HCT116 (cell line): ENCODE results near the gene IQCH. TPM values are rescaled to one million over a fixed set of nuclear protein-coding genes. Genes with fewer than 3 reads are reported as not detected.

Experiments used
- ATAC-seq: fragments of 200-7000 bp; cut with Tn5 transposase; 2 replicates; pipeline ENCODE4 v1.9.1; 2020; ENCODE audit warnings: mild to moderate bottlenecking, moderate library complexity
- BruUV-seq: library from RNA; stranded (reverse); fragments of 400-500 nt; replicated peaks from 2 replicates; lab custom pipeline; 2021; lab: Mats Ljungman, UMichigan
- CTCF ChIA-PET: fragments of 300-600 bp; sonication (Branson Sonifier 250); formaldehyde crosslinking; loops from one replicate; lab custom pipeline; 2021; ENCODE audit warnings: antibody characterized with exemption; lab: Charles Lee
- POLR2A ChIA-PET: fragments of 300-600, 350-600 bp; sonication (Branson Sonifier 250); formaldehyde crosslinking; loops from one replicate; lab custom pipeline; 2021; ENCODE audit warnings: antibody characterized with exemption; lab: Charles Lee
- RAD21 ChIA-PET, 2 experiments: fragments of 300-600 bp; sonication (Branson Sonifier 250); formaldehyde crosslinking; loops; one replicate each; lab custom pipeline; 2023; ENCODE audit warnings: low total read pairs in 2 of 2; ENCODE audit not compliant: uncharacterized antibody in 2 of 2, unreplicated experiment in 2 of 2, low non-redundant PET in 1 of 2; lab: Charles Lee
- DNase-seq: peaks from one replicate; pipeline ENCODE4 v3.0.0-alpha.2; 2010; ENCODE audit warnings: low read depth, low spot score
- H2AFZ ChIP-seq: fragments of 200-600 bp; shearing (Covaris generic), sonication (generic); 2 replicates; pipeline ENCODE4 v1.6.1; 2017; ENCODE audit warnings: low read depth, mixed run types, mixed read lengths, antibody characterized with exemption, low read length; ENCODE audit not compliant: poor library complexity, severe bottlenecking
- H3K27ac ChIP-seq: 2 replicates; pipeline ENCODE4 v1.5.1; 2012; ENCODE audit warnings: low read depth, low read length
- H3K27me3 ChIP-seq: fragments of 200-600 bp; sonication (generic); 2 replicates; pipeline ENCODE4 v1.6.1; 2016; ENCODE audit warnings: mixed run types, low read length, mixed read lengths; ENCODE audit not compliant: insufficient read depth
- H3K36me3 ChIP-seq, 2 experiments: fragments of 200-500 bp in 1 of 2; fragments of 200-600 bp in 1 of 2; sonication (Bioruptor generic) in 1 of 2; sonication (generic) in 1 of 2; 2 replicates each; pipeline versions ENCODE4 v1.5.1 to v1.6.1; 2014 to 2016; ENCODE audit warnings: low read length in 2 of 2, inconsistent platforms in 1 of 2, mixed read lengths in 1 of 2, mixed run types in 1 of 2; ENCODE audit not compliant: insufficient read depth in 2 of 2, control insufficient read depth in 1 of 2
- H3K4me1 ChIP-seq, 2 experiments: fragments of 200-600 bp in 1 of 2; sonication (generic) in 1 of 2; 2 replicates each; pipeline versions ENCODE4 v1.5.1 to v1.6.1; 2012 to 2017; ENCODE audit warnings: low read length in 2 of 2, inconsistent platforms in 1 of 2, mild to moderate bottlenecking in 1 of 2, mixed read lengths in 1 of 2, mixed run types in 1 of 2, moderate library complexity in 1 of 2; ENCODE audit not compliant: insufficient read depth in 2 of 2, control insufficient read depth in 1 of 2
- H3K4me2 ChIP-seq: fragments of 200-600 bp; sonication (generic); 2 replicates; pipeline ENCODE4 v1.6.1; 2017; ENCODE audit warnings: mixed run types, low read length, mixed read lengths
- H3K4me3 ChIP-seq, 2 experiments: fragments of 200-600 bp in 1 of 2; sonication (generic) in 1 of 2; replicated peaks in 1 of 2; 2 replicates each; pipeline ENCODE4 v1.5.1; 2011 to 2016; ENCODE audit warnings: low read length in 2 of 2, control low read depth in 1 of 2, low read depth in 1 of 2, mild to moderate bottlenecking in 1 of 2, mixed read lengths in 1 of 2, mixed run types in 1 of 2
- H3K79me2 ChIP-seq: fragments of 200-600 bp; sonication (generic); 2 replicates; pipeline ENCODE4 v1.6.1; 2017; ENCODE audit warnings: mild to moderate bottlenecking, mixed run types, low read length, moderate library complexity, mixed read lengths; ENCODE audit not compliant: insufficient read depth
- H3K9ac ChIP-seq: fragments of 200-600 bp; sonication (generic); 2 replicates; pipeline ENCODE4 v1.6.1; 2016; ENCODE audit warnings: low read length, mixed read lengths
- H3K9me2 ChIP-seq: fragments of 200-600 bp; sonication (generic), shearing (Covaris generic); 2 replicates; pipeline ENCODE4 v1.6.1; 2017; ENCODE audit warnings: mixed run types, mild to moderate bottlenecking, moderate library complexity; ENCODE audit not compliant: insufficient read depth
- H3K9me3 ChIP-seq, 2 experiments: fragments of 200-500 bp in 1 of 2; fragments of 200-600 bp in 1 of 2; sonication (Bioruptor generic) in 1 of 2; sonication (generic) in 1 of 2; 2 replicates each; pipeline ENCODE4 v1.6.1; 2014 to 2017; ENCODE audit warnings: low read length in 2 of 2, mixed read lengths in 2 of 2, inconsistent platforms in 1 of 2, low read depth in 1 of 2, mild to moderate bottlenecking in 1 of 2, mixed run types in 1 of 2, moderate library complexity in 1 of 2; ENCODE audit not compliant: control insufficient read depth in 1 of 2, insufficient read depth in 1 of 2
- H4K20me1 ChIP-seq: fragments of 200-600 bp; sonication (generic), shearing (Covaris generic); 2 replicates; pipeline ENCODE4 v1.6.1; 2017; ENCODE audit warnings: mixed run types, mild to moderate bottlenecking, moderate library complexity; ENCODE audit not compliant: insufficient read depth
- CBX3 ChIP-seq: IDR thresholded peaks from 2 replicates; pipeline ENCODE4 v1.6.1; 2012; ENCODE audit warnings: low read depth
- CEBPB ChIP-seq: IDR thresholded peaks from 2 replicates; pipeline ENCODE4 v1.6.1; 2012; ENCODE audit warnings: low read depth
- EGR1 ChIP-seq: IDR thresholded peaks from 2 replicates; pipeline ENCODE4 v1.6.1; 2012; ENCODE audit warnings: low read depth
- ELF1 ChIP-seq: IDR thresholded peaks from 2 replicates; pipeline ENCODE4 v1.6.1; 2012; ENCODE audit warnings: low read depth, borderline replicate concordance
- EZH2 ChIP-seq: fragments of 200-600 bp; sonication (generic); IDR thresholded peaks from 2 replicates; pipeline ENCODE4 v1.6.1; 2017; ENCODE audit warnings: antibody characterized with exemption, mixed run types
- FOSL1 ChIP-seq: IDR thresholded peaks from 2 replicates; pipeline ENCODE4 v1.6.1; 2012; ENCODE audit warnings: low read depth
- JUND ChIP-seq: IDR thresholded peaks from 2 replicates; pipeline ENCODE4 v1.6.1; 2012
- MAX ChIP-seq: IDR thresholded peaks from 2 replicates; pipeline ENCODE4 v1.6.1; 2012
- SIN3A ChIP-seq: IDR thresholded peaks from 2 replicates; pipeline ENCODE4 v1.6.1; 2012; ENCODE audit warnings: low read depth
- SP1 ChIP-seq: IDR thresholded peaks from 2 replicates; pipeline ENCODE4 v1.6.1; 2012; ENCODE audit warnings: low read depth
- SRF ChIP-seq: IDR thresholded peaks from 2 replicates; pipeline ENCODE4 v1.6.1; 2012; ENCODE audit warnings: low read depth
- TCF7L2 ChIP-seq: IDR thresholded peaks from 2 replicates; pipeline ENCODE4 v1.7.0; 2011; ENCODE audit warnings: borderline replicate concordance, inconsistent platforms; ENCODE audit not compliant: insufficient read depth, insufficient read length; ENCODE audit errors: extremely low read depth
- YY1 ChIP-seq: IDR thresholded peaks from 2 replicates; pipeline ENCODE4 v1.6.1; 2011; ENCODE audit warnings: low read length, low read depth, moderate library complexity, mild to moderate bottlenecking; ENCODE audit not compliant: insufficient replicate concordance; ENCODE audit errors: extremely low read depth
- ZFX ChIP-seq: fragments of 450-650 bp; IDR thresholded peaks from 2 replicates; pipeline ENCODE4 v1.6.1; 2017
- intact Hi-C: fragments of 100-400 bp; cut with micrococcal nuclease; formaldehyde crosslinking; loops from 2 replicates; pipeline ENCODE4 v1.10.0; 2022
- total RNA-seq: library from RNA; stranded (reverse); gene quantifications from one replicate; pipeline ENCODE4 v1.2.1, GENCODE V29; 2021; ENCODE audit not compliant: unreplicated experiment
- TF ChIP-seq, protein P1 (sequence below): IDR thresholded peaks from 2 replicates; pipeline ENCODE4 v1.6.1; 2011; ENCODE audit warnings: mild to moderate bottlenecking, low read length, moderate library complexity; ENCODE audit not compliant: insufficient replicate concordance; ENCODE audit errors: extremely low read depth
- TF ChIP-seq, protein P2 (sequence below), 3 experiments: fragments of 200-600 bp in 1 of 3; sonication (generic) in 1 of 3; IDR thresholded peaks in 2 of 3; conservative IDR thresholded peaks in 1 of 3; 2 replicates each; pipeline ENCODE4 v1.5.1; 2012 to 2017; ENCODE audit warnings: low read depth in 2 of 3, low read length in 2 of 3, antibody characterized with exemption in 1 of 3, borderline replicate concordance in 1 of 3, control low read depth in 1 of 3, mild to moderate bottlenecking in 1 of 3, mixed read lengths in 1 of 3, mixed run types in 1 of 3, moderate library complexity in 1 of 3; ENCODE audit not compliant: insufficient read depth in 1 of 3

The IQCH gene
- total RNA-seq, 1 experiment from 2014 or later, result 4.6 TPM

GRCh38 chr15:67543348-67543718 is 288.7 kb downstream of the IQCH start:
- Histone ChIP-seq H3K9ac (peak overlapping the region; percentile 64), H3K4me3 (peak overlapping the region; percentile 65 to 89), H3K9me2 (no peaks in the 10 kb centered on the region), H3K27me3 (no peaks in the 10 kb centered on the region), H3K27ac (peak overlapping the region; percentile 79; the same call in 1 of the 2 replicates), H3K36me3 (no peaks in the 10 kb centered on the region), H3K4me2 (peak overlapping the region; percentile 82), H4K20me1 (no peaks in the 10 kb centered on the region), H3K4me1 (peaks cover 4 to 9% of the 10 kb centered on the region in 2 experiments; a peak in 3 of 4 replicates), H2AFZ (no peak overlapping the region), H3K9me3 (no peaks in the 10 kb centered on the region)
- intact Hi-C loops, result no loop called here
- ChIA-PET CTCF (no interaction called here), RAD21 (no interaction called here), POLR2A (no interaction called here)
- ATAC-seq (peak; percentile 3; the same call in 1 of the 2 replicates), DNase-seq (no peak)
- TSS peak; percentile 37 for BruUV-seq
- no peak for TF ChIP-seq CEBPB
- TF ChIP-seq, protein P1, sequence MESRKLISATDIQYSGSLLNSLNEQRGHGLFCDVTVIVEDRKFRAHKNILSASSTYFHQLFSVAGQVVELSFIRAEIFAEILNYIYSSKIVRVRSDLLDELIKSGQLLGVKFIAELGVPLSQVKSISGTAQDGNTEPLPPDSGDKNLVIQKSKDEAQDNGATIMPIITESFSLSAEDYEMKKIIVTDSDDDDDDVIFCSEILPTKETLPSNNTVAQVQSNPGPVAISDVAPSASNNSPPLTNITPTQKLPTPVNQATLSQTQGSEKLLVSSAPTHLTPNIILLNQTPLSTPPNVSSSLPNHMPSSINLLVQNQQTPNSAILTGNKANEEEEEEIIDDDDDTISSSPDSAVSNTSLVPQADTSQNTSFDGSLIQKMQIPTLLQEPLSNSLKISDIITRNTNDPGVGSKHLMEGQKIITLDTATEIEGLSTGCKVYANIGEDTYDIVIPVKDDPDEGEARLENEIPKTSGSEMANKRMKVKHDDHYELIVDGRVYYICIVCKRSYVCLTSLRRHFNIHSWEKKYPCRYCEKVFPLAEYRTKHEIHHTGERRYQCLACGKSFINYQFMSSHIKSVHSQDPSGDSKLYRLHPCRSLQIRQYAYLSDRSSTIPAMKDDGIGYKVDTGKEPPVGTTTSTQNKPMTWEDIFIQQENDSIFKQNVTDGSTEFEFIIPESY, result no peak
- TF ChIP-seq, all 23 proteins: peak for 0
- no peaks in the 10 kb centered on the region for H3K79me2 ChIP-seq

GRCh38 chr15:67544475-67544874 is 289.9 kb downstream of the IQCH start:
- POLR2A ChIA-PET, result no interaction called here
- H2AFZ ChIP-seq, result no peak overlapping the region
- RAD21 ChIA-PET, result no interaction called here
- H3K4me1 ChIP-seq, result peaks cover 4 to 9% of the 10 kb centered on the region in 2 experiments; a peak in 3 of 4 replicates
- H3K4me3 ChIP-seq, result no peak overlapping the region
- H4K20me1 ChIP-seq, result no peaks in the 10 kb centered on the region
- no peaks in the 10 kb centered on the region for H3K9me3 ChIP-seq
- H3K4me2 ChIP-seq, result no peak overlapping the region
- BruUV-seq, result no TSS peak
- H3K79me2 ChIP-seq, result no peaks in the 10 kb centered on the region
- CTCF ChIA-PET, result no interaction called here
- H3K27ac ChIP-seq, result no peak overlapping the region
- H3K36me3 ChIP-seq, result no peaks in the 10 kb centered on the region
- H3K27me3 ChIP-seq, result no peaks in the 10 kb centered on the region
- ATAC-seq (no peak), DNase-seq (no peak)
- intact Hi-C loops, result no loop called here
- H3K9me2 ChIP-seq, result no peaks in the 10 kb centered on the region
- no peak overlapping the region for H3K9ac ChIP-seq
- TF ChIP-seq SRF, result no peak
- TF ChIP-seq EZH2, result no peak
- TF ChIP-seq, protein P2, sequence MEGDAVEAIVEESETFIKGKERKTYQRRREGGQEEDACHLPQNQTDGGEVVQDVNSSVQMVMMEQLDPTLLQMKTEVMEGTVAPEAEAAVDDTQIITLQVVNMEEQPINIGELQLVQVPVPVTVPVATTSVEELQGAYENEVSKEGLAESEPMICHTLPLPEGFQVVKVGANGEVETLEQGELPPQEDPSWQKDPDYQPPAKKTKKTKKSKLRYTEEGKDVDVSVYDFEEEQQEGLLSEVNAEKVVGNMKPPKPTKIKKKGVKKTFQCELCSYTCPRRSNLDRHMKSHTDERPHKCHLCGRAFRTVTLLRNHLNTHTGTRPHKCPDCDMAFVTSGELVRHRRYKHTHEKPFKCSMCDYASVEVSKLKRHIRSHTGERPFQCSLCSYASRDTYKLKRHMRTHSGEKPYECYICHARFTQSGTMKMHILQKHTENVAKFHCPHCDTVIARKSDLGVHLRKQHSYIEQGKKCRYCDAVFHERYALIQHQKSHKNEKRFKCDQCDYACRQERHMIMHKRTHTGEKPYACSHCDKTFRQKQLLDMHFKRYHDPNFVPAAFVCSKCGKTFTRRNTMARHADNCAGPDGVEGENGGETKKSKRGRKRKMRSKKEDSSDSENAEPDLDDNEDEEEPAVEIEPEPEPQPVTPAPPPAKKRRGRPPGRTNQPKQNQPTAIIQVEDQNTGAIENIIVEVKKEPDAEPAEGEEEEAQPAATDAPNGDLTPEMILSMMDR (IDR thresholded peaks at IDR 0.05 in 2 of 3, conservative IDR thresholded peaks at IDR 0.05 in 1 of 3; ENCODE audit: borderline replicate concordance in 1 of 3, insufficient read depth in 1 of 3, low read depth in 2 of 3, low read length in 2 of 3), result no peak
- TF ChIP-seq MAX, result no peak
- TF ChIP-seq TCF7L2, result no peak
- TF ChIP-seq ZFX, result no peak
- TF ChIP-seq JUND, result no peak
- no peak for TF ChIP-seq CBX3
- TF ChIP-seq ELF1, result no peak
- TF ChIP-seq YY1, result no peak
- no peak for TF ChIP-seq SIN3A
- no peak for TF ChIP-seq FOSL1
- no peak for TF ChIP-seq SP1
- no peak for TF ChIP-seq CEBPB
- no peak for TF ChIP-seq EGR1
